NCI-H1105 treated with DMSO at 0.1 percent for 48 hours (cell line): Measurements from ENCODE around the gene AADACL2.
"Not testable (repeated sequence)": the region's sequence is repeated elsewhere in the genome, so short reads cannot be mapped to it uniquely, and the experiment has no call there.

Experiments used
- DNase-seq: peaks from one replicate; lab custom pipeline; 2025; lab: John Stamatoyannopoulos, UW

Gene AADACL2, protein sequence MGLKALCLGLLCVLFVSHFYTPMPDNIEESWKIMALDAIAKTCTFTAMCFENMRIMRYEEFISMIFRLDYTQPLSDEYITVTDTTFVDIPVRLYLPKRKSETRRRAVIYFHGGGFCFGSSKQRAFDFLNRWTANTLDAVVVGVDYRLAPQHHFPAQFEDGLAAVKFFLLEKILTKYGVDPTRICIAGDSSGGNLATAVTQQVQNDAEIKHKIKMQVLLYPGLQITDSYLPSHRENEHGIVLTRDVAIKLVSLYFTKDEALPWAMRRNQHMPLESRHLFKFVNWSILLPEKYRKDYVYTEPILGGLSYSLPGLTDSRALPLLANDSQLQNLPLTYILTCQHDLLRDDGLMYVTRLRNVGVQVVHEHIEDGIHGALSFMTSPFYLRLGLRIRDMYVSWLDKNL

DNA sequence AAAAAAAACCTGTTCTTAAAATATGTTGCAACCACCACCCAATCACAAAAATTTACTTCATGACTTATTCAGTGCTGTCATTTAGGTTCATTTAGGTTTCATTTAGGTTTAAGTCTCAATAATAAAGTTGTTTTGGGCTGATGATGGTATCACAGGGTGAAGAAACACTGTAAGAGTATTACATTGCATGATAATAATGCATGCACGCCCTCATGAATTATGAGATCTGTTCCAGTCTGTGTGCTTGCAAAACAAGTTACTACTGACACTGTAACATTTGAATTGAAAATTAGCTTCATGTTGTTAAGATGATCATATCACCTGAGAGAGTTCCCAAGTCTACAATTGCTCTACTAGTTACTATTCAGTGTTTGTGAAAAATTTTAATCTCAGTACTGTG, at the start of gene AADACL2:
AADACL2 (plus strand) TSS at position 315 of the 400 bp plus-strand sequence. CDS start 109 bp downstream, outside the sequence.
- DNase-seq: no peak

DNA sequence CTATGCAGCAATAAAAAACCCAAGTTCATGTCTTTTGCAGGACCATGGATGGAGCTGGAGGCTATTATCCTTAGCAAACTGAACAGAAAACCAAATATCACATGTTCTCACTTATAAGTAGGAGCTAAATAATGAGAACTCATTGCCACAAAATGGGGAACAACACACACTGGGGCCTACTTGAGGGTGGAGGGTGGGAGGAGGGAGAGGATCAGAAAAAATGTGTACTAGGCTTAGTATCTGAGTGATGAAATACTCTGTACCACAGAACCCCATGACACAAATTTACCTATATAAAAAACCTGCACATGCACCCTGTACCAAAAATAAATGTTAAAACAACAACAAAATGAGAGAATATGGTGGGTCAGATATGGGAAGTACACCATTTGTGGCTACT, 49.6 kb upstream of the AADACL2 start:
- DNase-seq: no peak

DNA sequence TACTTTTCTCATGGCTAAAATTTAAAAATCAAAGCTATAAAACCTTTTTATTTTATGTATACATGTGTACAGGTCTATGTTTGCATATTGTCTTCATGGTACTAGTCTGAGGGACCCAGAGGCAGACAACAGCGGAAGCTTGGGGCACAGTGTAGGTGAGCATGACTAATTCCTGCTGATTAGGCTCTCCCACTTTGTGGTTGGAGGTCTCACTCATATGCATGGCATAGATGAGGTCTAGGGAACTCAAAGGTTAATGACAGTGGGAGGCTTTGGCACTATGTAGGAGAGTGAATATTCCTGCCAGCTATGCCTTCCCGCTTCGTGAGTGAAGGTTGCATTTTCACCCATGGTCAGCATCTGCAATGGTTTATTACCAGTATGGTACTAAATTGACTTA, 47.5 kb upstream of the AADACL2 start:
- DNase-seq: no peak

DNA sequence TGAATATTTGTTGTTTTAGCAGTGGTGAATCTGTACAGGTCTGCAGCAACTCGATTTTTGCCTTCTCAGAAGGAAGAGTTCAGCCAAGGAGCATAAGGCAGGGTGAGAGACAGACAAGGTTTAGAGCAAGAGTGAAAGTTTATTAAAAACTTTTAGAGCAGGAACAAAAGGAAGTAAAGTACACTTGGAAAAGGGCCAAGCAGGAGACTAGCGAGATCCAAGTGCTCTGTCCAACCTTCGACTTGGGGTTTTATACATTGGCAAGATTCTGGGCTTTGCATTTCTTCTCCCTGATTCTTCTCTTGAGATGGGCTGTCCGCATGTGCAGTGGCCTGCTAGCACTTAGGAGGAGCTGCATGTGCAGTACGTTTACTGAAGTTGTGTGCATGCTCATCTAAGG, 46.7 kb upstream of the AADACL2 start:
- no peak for DNase-seq

DNA sequence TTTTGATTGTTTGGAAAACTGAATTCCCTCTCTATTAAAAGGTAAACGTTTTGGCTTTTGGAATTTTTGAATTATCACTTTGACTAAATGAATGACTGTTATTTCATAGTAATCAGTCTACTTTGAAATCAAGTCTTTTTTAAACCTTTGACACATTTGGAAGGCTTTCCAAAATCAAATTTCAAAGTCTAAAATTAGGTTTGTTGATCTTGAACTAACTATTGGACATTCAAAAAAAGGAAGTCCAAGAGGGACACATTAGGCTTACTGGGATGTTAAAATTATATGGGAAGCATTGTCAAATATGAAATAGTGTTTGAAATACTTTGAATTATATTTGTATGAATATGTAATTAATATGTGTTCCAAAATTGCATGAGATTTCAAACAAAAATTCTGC, 45.2 kb upstream of the AADACL2 start:
- no peak for DNase-seq

DNA sequence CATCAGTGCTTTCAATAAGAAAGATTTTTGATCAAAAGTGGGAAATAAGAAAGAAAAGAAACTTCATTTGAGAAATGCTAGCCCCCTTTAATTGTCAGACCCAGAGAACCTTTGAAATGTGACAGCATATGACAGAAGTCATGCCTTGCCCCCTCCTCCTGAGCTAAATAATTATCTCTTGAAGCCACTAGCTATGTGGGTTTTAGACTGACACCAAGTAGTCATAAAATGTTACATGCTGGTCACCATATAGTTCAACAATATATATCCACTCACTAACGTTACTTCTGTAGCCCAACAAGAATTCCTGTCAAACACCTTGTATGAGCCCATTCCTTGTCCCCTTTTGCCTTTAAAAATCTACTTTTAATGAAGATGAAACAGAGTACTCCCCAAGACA, 43.1 kb upstream of the AADACL2 start:
- DNase-seq: no peak

DNA sequence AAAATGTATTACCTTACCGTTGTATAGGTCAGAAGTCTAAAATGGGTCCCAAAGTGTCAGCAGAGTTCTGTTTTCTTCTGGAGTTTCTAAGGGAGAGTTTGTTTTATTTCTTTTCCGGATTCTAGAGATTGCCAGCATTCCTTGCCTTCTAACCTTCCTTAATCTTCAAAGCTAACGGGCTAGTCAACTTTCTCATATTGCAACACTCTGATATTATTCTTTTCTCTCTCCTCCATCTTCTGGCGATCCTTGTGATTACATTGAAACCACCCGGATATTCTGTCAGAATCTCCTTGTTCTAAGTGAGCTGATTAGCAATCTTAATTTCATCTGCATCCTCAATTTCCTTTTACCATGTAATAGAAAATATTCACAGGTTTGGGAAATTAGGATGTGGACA, 36.2 kb upstream of the AADACL2 start:
- no peak for DNase-seq

DNA sequence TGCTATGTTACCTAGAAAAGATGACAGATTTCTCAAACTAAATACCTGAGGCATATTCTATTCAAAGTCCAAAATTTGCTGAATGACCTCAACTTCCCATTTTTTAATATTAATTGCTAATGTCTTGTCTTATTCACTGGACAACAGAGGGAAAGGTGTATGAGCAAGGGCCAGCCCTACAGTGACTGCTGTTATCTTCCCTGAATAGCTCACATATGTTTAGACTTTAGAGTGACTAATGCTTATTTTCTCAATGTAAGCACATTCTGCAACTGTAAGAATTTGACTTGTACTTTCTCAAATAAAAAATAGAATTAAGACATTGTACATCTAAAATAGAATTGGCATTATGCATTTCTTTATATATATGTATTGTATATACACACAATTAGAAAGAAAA, 26.5 kb upstream of the AADACL2 start:
- DNase-seq: no peak

DNA sequence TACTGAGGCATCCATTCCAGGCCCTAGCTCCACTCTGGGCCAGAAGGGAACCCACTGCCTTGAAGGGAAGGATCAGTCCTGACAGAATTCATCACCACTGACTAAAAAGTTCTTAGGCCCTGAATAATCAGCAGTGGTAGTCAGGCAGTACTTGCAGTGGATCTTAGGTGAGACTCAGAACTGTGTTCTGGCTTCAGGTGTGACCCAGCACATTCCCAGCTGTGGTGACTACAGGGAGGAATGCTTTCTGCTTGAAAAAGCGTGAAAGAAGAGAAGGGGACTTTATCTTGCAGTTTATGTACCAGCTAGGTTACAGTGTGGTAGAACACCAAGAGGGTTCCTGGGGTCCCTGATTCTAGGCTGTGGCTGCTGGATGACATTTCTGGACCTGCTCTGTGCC, 24.9 kb upstream of the AADACL2 start:
- no peak for DNase-seq

DNA sequence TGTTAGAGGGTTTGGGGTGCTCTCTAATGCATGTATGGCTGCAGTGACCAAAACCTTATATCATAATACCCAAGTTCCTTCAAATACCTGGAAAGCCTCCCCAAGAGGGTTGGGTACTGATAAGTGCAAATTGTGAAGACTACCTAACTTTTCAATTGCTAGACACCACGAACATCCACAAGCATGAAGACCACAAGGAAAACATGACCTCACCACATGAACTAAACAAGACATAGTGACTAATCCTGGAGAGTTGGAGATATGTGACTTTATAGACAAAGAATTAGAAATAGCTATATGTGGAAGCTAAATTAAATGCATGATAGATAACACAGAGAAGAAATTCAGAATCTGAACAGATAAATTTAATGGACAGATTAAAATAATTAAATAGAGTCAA, 23.9 kb upstream of the AADACL2 start:
- DNase-seq: no peak

DNA sequence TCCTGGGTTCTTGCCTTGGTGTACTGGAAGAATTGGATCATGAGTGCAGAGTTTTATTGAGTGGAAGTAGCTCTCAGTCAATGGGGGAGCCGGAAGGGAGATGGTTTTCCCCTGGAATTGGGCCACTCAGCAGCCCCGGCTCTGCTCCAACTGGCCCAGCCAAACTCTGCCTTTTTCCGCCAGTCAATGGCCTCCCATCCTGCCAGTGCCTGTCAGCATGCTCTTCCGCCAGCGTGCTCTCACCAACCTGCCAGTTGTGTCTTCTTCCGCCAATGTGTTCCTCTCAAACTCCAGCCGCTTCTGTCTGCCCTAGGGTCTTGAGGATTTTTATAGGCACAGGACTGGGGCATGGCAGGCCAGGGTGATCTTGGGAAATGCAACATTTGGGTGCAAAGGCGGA, 12.4 kb upstream of the AADACL2 start:
- no peak for DNase-seq

DNA sequence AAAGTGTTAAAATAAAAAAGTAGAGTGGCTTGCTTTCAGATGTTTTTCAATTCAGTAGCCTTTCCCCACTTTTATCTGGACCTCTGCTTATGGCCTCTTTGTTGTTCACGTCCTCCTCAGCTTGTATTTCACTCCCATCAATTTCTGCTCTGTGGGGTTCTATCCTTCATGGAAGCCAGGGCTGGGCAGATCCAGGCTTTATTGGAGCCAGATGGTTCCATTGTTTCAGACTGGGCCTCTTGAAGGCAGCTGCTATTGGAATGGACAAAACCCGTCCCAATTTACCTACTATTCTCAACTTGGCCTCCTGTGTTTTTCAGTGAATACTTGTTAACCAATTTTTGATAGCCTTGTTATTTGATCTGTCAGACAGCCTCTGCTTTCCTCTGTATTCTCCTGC, 10.9 kb upstream of the AADACL2 start:
- peak; percentile 20 for DNase-seq

DNA sequence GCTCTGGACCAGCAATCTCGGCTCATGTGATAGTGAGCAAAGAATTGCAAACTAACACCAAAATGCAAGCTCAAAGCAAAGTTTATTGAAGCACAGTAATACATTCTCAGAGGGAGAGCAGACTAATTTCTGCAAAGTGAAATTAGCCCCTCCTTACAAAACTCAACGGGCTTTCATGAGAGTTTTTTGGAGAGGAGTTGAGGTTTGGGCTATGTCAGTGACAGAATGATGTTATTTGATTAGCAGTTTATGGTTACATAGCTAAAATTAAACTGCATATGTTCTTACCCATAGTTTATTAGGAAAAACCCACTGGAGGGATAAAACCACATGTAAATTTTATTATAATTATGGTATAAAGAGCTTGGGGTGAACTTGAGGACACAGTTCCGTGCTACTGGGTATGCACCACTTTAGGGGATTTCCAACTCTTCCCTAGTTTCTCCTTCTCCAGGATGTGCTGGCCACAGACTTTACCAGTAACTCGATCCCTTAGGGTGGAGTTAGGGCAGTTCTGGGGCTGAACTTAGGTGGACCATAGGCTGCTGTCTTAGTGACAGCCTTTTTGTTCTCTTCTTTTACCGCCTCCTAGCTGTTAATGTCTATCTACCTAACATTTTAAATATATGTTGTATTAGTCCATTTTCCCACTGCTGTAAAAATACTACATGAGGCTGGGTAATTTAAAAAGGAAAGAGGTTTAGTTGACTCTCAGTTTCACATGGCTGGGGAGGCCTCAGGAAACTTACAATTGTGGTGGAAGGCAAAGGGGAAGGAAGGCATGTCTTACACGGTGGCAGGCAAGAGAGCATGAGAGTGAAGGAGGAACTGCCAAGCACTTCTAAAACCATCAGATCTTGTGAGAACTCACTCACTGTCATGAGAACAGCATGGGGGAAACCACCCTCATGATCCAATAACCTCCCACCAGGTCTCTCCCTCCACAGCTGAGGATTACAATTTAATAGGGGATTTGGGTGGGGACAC, 8.9 kb upstream of the AADACL2 start:
- no peak for DNase-seq

DNA sequence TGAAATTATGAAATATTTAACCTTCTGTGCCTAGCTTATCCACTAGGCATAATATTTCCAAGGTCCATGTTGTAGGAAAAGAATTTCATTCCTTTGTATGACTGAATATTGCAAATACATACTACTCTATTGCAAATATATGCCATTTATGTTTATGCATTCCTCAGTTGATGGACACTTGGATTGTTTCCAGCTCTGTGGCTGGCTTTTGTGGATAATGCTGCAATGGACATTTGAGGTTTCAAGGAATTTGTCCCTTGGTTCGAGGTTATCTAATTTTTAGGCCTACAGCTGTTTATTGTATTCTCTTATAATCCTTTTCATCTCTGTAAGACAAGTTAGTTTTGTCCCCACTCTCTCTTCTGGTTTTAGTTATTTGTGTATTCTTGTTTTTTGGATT, 7.7 kb upstream of the AADACL2 start:
- no peak for DNase-seq

DNA sequence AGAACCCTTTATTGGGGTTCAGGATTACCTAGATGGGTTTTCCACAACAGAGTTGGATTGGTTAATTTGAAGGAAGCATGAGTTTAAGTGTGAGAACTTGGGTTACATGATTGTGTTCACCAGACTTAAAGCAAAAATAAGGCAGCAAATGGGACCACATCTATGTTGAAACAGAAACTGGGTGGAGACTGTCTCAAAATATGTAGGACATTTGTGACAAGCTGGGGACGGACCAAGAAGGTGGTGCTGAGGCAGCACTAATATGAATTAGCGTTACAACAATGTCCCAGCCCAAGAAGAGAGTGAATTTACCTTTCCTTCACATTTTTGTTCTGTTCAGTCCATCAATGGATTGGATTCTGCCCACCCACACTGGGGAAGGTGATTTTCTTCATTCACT, 866 bp upstream of the AADACL2 start:
- DNase-seq: no peak

DNA sequence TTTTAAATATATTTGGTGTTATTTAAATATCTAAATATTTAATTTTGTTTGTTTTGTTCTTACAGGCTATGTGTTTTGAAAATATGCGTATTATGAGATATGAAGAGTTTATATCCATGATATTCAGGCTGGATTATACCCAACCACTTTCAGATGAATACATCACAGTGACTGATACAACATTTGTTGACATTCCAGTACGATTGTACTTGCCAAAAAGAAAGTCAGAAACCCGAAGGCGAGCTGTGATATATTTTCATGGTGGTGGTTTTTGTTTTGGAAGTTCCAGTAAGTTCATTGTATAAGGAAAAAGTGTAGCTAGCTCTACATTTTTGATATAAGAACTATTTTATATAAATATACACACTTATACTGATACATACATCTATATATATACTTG, 6.9 kb downstream of the AADACL2 start:
- DNase-seq: no peak

DNA sequence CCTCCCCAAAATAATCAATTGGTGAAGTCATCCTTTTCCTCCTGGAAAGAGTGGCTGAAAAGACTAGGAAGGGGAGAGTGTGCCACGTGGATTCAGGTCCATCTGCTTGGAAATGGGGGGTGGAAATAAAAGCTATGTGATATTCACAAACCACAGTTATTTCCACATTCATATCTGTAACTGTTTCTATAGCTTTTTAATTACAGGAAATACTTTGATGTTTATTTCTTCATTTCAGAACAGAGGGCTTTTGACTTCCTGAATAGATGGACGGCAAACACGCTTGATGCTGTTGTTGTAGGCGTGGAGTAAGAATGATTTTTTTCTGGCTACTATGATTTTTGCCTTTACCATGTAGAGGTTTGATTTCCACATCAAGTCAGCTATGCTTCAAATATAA, 10.1 kb downstream of the AADACL2 start:
- DNase-seq: no peak

DNA sequence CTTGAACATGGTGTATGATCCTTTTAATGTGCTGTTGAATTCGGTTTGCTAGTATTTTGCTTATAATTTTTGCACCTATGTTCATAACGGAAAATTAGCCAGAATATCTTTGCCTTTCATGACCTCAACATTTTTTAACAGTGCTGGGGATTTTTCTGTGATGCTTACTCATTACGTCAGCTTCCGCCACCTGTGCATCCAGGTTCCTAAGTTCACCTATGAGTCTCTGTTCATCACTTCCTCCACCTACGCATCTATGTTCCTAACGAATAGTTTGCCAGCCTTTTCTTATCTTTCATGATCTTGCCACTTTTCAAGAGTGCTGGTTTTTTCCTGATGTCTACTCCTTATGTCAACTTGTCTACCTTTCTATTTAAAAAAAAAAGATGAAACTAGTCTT, 16.5 kb downstream of the AADACL2 start:
- DNase-seq: no peak

DNA sequence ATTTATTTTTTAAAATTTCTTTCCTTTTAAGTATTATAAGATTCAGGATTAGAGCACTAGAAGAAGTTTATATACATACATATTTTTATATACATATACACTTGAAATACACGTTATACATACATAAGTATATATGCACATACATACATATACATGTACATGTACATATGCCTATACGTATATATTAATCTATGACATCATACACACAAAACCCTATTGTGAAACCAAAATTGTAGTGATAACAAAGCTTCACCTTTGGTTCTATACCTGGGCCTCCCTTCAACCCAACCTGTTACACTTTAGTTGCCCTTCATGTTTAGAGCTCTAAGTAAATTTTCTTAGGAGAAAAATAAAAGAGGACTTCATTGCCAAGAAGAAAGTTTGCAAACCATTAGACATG, 17.0 kb downstream of the AADACL2 start:
- no peak for DNase-seq

DNA sequence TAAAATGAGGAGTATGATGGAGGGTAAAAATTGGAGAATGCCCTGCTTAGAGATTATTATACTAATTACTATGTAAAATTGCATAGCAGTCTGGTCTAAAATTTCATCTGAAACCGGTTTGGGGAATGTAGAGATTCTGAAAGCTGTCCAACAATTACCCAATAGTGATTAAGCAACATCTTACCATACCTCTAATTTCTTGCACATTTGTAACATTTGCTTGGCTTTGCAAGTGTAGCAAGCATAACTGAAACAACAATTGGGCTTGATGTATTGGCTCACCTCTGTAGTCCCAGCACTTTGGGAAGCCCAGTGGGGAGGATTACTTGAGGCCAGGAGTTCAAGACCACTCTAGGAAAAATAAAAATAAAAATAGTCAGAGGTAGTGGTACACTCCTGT, 17.4 kb downstream of the AADACL2 start:
- no peak for DNase-seq

DNA sequence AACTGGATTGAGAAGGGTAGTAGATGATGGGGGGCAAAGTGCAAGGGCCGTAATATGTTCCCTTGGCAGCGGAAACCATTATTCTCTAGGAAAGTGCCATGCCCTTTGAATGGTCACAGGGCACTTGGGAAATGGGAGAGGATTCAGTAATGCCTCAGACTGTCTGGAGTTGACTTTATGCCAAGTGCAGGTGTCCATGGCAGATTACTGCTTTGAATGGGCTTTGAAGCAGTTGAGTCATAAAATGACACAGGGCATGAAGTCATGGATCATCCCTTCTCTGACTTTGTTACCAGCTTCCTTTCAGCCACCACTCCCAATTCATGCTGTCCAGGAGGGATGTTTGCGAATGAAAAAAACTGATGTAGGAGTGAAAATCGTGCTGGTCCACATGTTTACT, 20.1 kb downstream of the AADACL2 start:
- no peak for DNase-seq

DNA sequence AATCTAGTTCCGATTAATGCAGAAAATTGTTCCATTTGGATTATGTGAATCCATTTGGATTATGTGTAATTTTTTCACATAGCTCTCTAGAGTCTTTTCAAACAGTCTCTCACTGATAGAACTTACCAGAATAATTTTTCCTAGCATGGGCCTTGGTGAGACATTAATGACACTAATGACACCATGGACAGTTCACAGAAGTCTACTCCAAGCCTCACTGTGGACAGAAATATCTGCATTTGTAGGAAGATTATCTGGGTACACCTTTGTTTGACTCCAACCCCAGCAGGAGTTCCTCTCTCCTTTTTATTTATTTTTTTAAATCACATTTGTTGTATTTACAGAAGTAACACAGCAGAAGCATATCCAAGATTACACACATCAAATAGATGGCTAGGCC, 27.9 kb downstream of the AADACL2 start:
- DNase-seq: no peak

DNA sequence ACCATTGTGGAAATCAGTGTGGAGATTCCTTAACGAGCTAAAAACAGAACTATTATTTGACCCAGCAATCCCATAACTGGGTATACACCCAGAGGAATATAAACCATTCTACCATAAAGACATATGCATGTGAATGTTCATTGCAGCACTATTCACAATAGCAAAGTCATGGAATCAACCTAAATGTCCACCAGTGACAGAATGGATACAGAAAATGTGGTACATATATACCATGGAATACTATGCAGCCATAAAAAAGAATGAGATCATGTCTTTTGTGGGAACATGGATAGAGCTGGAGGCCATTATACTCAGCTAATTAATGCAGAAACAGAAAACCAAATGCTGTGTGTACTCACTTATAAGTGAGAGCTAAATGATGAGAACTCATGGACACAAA, 31.0 kb downstream of the AADACL2 start:
- DNase-seq: not testable (repeated sequence)
